ENCODE data around the gene TFG.

DNA sequence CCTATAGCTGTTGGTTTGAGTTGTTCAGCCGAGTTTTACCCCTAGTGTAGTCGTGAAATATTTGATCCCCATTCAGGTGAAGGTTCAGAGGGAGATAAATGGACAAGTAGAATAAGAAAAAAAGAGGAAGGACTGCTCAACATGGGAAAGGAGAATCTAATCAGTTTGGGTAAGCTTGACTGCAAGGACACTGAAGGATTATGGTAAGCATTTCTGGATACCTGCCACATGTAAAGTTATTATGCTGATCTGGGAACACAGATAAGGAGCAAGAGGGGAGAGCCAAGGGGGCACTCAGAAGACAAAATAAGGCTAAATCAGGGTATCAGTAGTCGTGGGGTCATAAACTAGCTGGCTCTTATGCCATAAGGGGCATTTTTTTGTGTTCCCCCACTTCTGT, 49.9 kb downstream of the TFG start:
- TF ChIP-seq POLR2A (IDR thresholded peaks at IDR 0.05), result no peak
- no peak for TF ChIP-seq CTCF (IDR thresholded peaks at IDR 0.05)

All from thyroid gland (tissue), 4 donors.